GM18498 (cell line): ENCODE results near the gene PPP2R1B.

ENCODE experiments used
- ATAC-seq: cut with Tn5 transposase; IDR thresholded peaks from one replicate; pipeline ENCODE4 v1.9.1; 2021; ENCODE audit warnings: mild to moderate bottlenecking, moderate library complexity; ENCODE audit not compliant: unreplicated experiment

Gene PPP2R1B

GRCh38 chr11:111698852-111699559 lies 67.2 kb downstream of the PPP2R1B start:
- ATAC-seq, result no peak

GRCh38 chr11:111697933-111698371 lies 68.2 kb downstream of the PPP2R1B start:
- peak; percentile 52 for ATAC-seq

- no peak for ATAC-seq
These were observed 69.6 kb downstream of the PPP2R1B start for GRCh38 chr11:111696556-111696955.

GRCh38 chr11:111694851-111695250 lies 71.3 kb downstream of the PPP2R1B start:
- no peak for ATAC-seq

- no peak for ATAC-seq
These were observed 72.8 kb downstream of the PPP2R1B start for GRCh38 chr11:111693224-111693937.

GRCh38 chr11:111691741-111692140 lies 74.4 kb downstream of the PPP2R1B start:
- ATAC-seq, result no peak

GRCh38 chr11:111691176-111691575 lies 75.0 kb downstream of the PPP2R1B start:
- ATAC-seq, result no peak

GRCh38 chr11:111688013-111688412 lies 78.2 kb downstream of the PPP2R1B start:
- no peak for ATAC-seq

GRCh38 chr11:111684251-111684650 lies 81.9 kb downstream of the PPP2R1B start:
- ATAC-seq, result no peak

- no peak for ATAC-seq
These were observed 82.4 kb downstream of the PPP2R1B start for GRCh38 chr11:111683806-111684205.

- no peak for ATAC-seq
These were observed 85.6 kb downstream of the PPP2R1B start for GRCh38 chr11:111680486-111681175.
